ENCODE results near the gene TULP4.

The TULP4 gene

DNA sequence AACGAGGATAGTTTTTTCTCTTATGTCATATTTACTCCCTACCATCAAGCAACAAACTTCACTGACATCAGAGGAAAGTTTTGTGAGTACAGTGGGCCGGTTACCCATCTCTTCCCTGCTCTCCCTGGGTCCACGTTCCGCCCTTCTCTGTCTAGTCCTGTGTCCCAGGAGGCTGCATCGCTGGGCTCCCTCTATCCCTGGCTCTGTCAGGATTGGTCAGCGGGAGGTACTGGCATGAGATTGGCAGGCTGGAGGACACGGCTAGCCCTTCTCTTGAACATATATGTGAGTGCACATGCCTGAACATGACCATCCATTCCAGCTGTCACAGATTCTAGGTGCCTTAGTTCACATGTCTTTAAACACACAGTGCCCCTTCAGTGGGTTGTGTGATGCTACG, 217.4 kb downstream of the TULP4 start:
- H3K27ac ChIP-seq, result no peak overlapping the region
- TF ChIP-seq ZFX (IDR thresholded peaks at IDR 0.05; ENCODE audit: borderline replicate concordance) (no peak), CTCF (IDR thresholded peaks at IDR 0.05) (no peak)

- no peak overlapping the region for H3K27ac ChIP-seq
- TF ChIP-seq CTCF (IDR thresholded peaks at IDR 0.05) (no peak), ZFX (IDR thresholded peaks at IDR 0.05; ENCODE audit: borderline replicate concordance) (no peak)
Observed at GRCh38 chr6:158531566-158531965, 219.3 kb downstream of the TULP4 start.

- TF ChIP-seq ZFX (IDR thresholded peaks at IDR 0.05; ENCODE audit: borderline replicate concordance) (no peak), CTCF (IDR thresholded peaks at IDR 0.05) (no peak)
- H3K27ac ChIP-seq, result no peak overlapping the region
Observed at GRCh38 chr6:158531970-158532369, 219.7 kb downstream of the TULP4 start.

DNA sequence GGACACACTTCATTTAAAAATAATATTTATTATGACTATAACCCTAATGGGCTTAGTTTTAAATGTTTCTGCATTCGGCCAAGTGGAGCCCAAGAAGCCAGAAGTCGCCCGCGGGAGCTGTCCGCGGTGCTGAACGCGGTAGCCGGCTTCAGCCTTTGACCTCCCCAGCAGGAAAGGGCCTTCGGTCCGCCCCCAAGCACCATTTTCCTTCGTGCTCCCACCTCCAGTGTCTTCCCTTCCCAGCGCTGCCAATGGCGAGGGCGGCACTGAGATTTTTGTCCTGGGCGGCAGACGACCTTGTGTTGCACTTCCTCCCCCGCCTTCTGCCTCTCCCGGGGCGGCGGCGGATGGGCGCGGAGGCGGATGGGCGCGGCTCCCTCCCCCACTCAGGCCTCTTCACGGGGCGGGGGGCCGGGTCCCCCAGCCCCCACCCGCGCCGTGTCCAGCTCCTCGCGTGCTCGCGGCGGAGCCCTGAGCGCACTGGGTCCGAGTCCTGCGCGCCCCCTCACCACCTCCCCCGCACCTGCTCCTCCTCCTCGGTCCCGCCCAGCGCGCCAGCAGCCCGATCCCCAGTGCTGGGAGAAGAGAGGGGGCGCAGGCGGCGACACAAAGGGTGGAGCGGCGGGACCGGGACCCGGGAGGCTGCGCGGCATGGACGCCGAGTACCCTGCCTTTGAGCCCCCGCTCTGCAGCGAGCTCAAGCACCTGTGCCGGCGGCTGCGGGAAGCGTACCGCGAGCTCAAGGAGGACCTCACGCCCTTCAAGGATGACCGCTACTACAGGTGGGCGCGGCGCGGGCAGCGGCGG, 224.0 kb downstream of the TULP4 start:
- H3K27ac ChIP-seq, result peak overlapping the region; percentile 49
- TF ChIP-seq ZFX (IDR thresholded peaks at IDR 0.05; ENCODE audit: borderline replicate concordance) (no peak), CTCF (IDR thresholded peaks at IDR 0.05) (no peak)

GRCh38 chr6:158536891-158537798, 224.9 kb downstream of the TULP4 start:
- TF ChIP-seq ZFX (IDR thresholded peaks at IDR 0.05; ENCODE audit: borderline replicate concordance), result no peak
- no peak for TF ChIP-seq CTCF (IDR thresholded peaks at IDR 0.05)
- H3K27ac ChIP-seq, result peak overlapping the region; percentile 49

GRCh38 chr6:158538741-158539140, 226.5 kb downstream of the TULP4 start:
- 0 out of 2 replicates have a peak overlapping the region, but pooled peaks have one; percentile 17 for H3K27ac ChIP-seq

More at GRCh38 chr6:158538741-158539140, 226.5 kb downstream of the TULP4 start:
- no peak for TF ChIP-seq CTCF (IDR thresholded peaks at IDR 0.05)
- no peak for TF ChIP-seq ZFX (IDR thresholded peaks at IDR 0.05; ENCODE audit: borderline replicate concordance)
